ENCODE measurements around the gene GMDS.

GMDS gene

GRCh38 chr6:1773700-1774099, 471.7 kb downstream of the GMDS start:
- TF ChIP-seq, protein P1, sequence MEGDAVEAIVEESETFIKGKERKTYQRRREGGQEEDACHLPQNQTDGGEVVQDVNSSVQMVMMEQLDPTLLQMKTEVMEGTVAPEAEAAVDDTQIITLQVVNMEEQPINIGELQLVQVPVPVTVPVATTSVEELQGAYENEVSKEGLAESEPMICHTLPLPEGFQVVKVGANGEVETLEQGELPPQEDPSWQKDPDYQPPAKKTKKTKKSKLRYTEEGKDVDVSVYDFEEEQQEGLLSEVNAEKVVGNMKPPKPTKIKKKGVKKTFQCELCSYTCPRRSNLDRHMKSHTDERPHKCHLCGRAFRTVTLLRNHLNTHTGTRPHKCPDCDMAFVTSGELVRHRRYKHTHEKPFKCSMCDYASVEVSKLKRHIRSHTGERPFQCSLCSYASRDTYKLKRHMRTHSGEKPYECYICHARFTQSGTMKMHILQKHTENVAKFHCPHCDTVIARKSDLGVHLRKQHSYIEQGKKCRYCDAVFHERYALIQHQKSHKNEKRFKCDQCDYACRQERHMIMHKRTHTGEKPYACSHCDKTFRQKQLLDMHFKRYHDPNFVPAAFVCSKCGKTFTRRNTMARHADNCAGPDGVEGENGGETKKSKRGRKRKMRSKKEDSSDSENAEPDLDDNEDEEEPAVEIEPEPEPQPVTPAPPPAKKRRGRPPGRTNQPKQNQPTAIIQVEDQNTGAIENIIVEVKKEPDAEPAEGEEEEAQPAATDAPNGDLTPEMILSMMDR (IDR thresholded peaks at IDR 0.05; ENCODE audit: borderline replicate concordance, extremely low read depth, low read length, poor library complexity, severe bottlenecking) = no peak
- TF ChIP-seq EZH2 (IDR thresholded peaks at IDR 0.05; ENCODE audit: borderline replicate concordance, low read depth, low read length, severe bottlenecking) = no peak
- Histone ChIP-seq H3K27ac (ENCODE audit: low read length) (no peak overlapping the region), H4K20me1 (ENCODE audit: insufficient read depth, low read length) (no peaks in the 10 kb centered on the region), H3K4me3 (ENCODE audit: low read depth in 1 of 2, low read length in 2 of 2) (no peak overlapping the region), H3K79me2 (ENCODE audit: insufficient read depth, low read length) (no peaks in the 10 kb centered on the region), H3K9me3 (ENCODE audit: insufficient read depth, low read length, severe bottlenecking) (no peaks in the 10 kb centered on the region), H3K36me3 (ENCODE audit: insufficient read depth, low read length) (no peaks in the 10 kb centered on the region), H3K27me3 (ENCODE audit: insufficient read depth, low read length, poor library complexity) (no peaks in the 10 kb centered on the region), H3K4me1 (ENCODE audit: insufficient read depth, low read length) (peaks cover 13% of the 10 kb centered on the region), H3K4me2 (ENCODE audit: insufficient read depth, low read length) (no peak overlapping the region), H3K9ac (ENCODE audit: low read depth, low read length) (no peak overlapping the region), H2AFZ (ENCODE audit: low read depth, low read length) (no peak overlapping the region)
- DNase-seq = no peak
- ATAC-seq (ENCODE audit: insufficient read depth, low read depth) = no peak

DNA sequence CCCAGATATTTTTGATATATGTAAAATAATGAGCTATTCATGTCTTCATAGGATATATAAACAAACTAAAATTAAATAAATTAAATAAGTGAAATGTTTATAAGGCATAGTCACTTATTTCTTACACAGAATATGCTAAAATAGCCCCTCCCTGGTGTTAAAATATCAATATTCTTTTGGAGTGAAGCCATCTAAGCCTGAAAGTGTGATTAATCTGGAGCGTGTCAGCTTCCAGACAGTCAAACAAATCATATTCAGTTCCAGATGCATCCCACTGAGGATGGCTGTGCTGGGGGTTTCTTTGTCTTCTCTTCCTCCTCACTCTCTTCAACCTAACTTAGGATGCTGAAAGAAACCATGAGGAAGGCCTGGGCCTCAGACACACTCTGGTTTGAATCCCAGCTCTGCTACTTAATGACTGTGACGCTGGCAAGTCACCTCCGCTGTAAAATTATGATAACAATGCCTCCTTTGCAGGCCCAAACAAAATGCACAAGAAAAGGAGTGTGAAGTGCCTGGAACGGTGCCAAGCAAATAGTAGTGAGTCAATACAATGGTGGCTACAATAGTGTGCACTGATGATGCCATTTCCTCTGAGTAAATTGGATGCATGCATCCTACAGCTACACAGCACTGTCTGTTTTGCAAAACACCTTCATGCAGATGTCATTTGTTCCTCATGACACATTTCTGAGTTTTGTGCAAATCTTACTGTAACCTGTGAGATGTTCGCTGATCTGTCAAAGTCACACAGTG, 474.3 kb downstream of the GMDS start:
- Histone ChIP-seq H4K20me1 (ENCODE audit: insufficient read depth, low read length) (no peaks in the 10 kb centered on the region), H3K27ac (ENCODE audit: low read length) (no peak overlapping the region), H3K4me3 (ENCODE audit: low read depth in 1 of 2, low read length in 2 of 2) (no peak overlapping the region), H3K36me3 (ENCODE audit: insufficient read depth, low read length) (no peaks in the 10 kb centered on the region), H3K4me1 (ENCODE audit: insufficient read depth, low read length) (peaks cover 13% of the 10 kb centered on the region), H3K9ac (ENCODE audit: low read depth, low read length) (no peak overlapping the region), H3K27me3 (ENCODE audit: insufficient read depth, low read length, poor library complexity) (no peaks in the 10 kb centered on the region), H3K9me3 (ENCODE audit: insufficient read depth, low read length, severe bottlenecking) (no peaks in the 10 kb centered on the region), H3K4me2 (ENCODE audit: insufficient read depth, low read length) (no peak overlapping the region), H3K79me2 (ENCODE audit: insufficient read depth, low read length) (no peaks in the 10 kb centered on the region), H2AFZ (ENCODE audit: low read depth, low read length) (no peak overlapping the region)
- DNase-seq (no peak), ATAC-seq (ENCODE audit: insufficient read depth, low read depth) (0 out of 3 replicates have a peak, but pooled peaks have one; percentile 37)
- no peak for TF ChIP-seq EZH2 (IDR thresholded peaks at IDR 0.05; ENCODE audit: borderline replicate concordance, low read depth, low read length, severe bottlenecking)
- TF ChIP-seq, protein P1 (IDR thresholded peaks at IDR 0.05; ENCODE audit: borderline replicate concordance, extremely low read depth, low read length, poor library complexity, severe bottlenecking) = no peak

DNA sequence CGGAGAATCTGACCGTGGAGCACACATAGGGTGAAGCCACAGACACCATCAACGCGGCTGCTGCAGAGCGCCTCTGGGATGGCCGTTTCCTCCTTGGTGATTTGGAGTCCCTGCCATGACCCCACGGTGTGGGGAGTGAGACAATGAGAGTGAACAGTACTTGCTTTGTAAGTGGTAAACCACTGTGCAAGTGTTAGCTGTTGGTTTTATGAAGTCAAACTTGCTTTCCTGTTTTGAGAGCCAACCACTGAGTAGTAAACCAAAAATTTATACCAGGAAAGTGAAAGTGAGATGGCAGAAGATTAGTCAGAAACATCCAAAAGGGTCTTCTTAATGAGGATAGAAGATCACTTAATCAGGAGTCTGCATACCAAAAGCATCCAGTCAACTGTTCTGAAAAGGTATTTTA, 475.0 kb downstream of the GMDS start:
- ATAC-seq (ENCODE audit: insufficient read depth, low read depth) (peak; percentile 87), DNase-seq (peak; percentile 32)
- Histone ChIP-seq H3K4me1 (ENCODE audit: insufficient read depth, low read length) (peaks cover 13% of the 10 kb centered on the region), H2AFZ (ENCODE audit: low read depth, low read length) (no peak overlapping the region), H3K79me2 (ENCODE audit: insufficient read depth, low read length) (no peaks in the 10 kb centered on the region), H3K9me3 (ENCODE audit: insufficient read depth, low read length, severe bottlenecking) (no peaks in the 10 kb centered on the region), H3K4me2 (ENCODE audit: insufficient read depth, low read length) (no peak overlapping the region), H3K36me3 (ENCODE audit: insufficient read depth, low read length) (no peaks in the 10 kb centered on the region; the same call in 1 of the 2 replicates), H3K27ac (ENCODE audit: low read length) (peak overlapping the region; percentile 32), H3K27me3 (ENCODE audit: insufficient read depth, low read length, poor library complexity) (no peaks in the 10 kb centered on the region), H4K20me1 (ENCODE audit: insufficient read depth, low read length) (no peaks in the 10 kb centered on the region), H3K4me3 (ENCODE audit: low read depth in 1 of 2, low read length in 2 of 2) (no peak overlapping the region), H3K9ac (ENCODE audit: low read depth, low read length) (no peak overlapping the region)
- TF ChIP-seq, protein P1 (IDR thresholded peaks at IDR 0.05; ENCODE audit: borderline replicate concordance, extremely low read depth, low read length, poor library complexity, severe bottlenecking) = no peak
- TF ChIP-seq EZH2 (IDR thresholded peaks at IDR 0.05; ENCODE audit: borderline replicate concordance, low read depth, low read length, severe bottlenecking) = no peak

All from DND-41 (cell line).